ENCODE results near the gene UMPS.

DNA sequence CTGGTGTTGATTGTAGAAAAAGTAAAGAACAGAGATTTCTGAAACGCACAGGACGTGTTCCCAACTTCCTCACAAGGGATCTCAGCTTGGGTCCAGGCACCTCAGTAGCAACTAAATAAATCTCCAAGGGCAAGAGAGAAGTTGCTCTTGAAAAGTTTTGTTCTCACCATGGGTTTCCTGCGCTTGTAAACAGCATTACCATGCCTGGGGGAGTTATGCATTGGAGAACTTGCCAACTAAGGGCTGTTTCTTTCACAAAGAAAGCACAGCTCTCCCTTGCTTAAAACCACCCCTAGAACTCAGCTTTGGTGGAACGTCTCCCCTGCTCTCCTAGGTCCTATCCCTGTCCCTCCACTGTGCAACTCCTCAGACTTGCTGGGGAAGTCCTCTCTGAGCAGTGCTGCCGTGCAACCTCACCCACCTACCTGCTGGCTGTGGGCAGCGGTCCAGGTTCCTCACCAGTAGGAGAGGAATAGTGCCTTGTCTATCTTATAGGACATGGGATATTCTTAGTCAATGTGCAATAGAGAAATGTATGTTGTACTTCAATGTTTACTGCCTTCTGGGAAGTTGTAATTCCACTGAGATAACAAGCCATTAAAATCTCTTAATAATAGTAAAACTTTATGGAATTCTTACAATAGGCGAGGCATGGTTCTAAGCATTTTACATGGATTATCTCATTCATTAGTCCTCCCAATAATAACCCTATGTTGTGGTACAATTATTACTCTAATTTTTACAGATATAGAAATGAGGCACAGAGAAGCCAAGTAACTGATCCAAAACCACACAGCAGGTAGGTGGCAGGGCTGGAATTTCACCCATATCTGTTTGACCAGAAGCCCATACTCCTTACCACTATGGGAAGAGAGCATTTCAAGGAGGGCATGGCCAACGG is 51.5 kb downstream of the UMPS start:
- TF ChIP-seq, protein P1, sequence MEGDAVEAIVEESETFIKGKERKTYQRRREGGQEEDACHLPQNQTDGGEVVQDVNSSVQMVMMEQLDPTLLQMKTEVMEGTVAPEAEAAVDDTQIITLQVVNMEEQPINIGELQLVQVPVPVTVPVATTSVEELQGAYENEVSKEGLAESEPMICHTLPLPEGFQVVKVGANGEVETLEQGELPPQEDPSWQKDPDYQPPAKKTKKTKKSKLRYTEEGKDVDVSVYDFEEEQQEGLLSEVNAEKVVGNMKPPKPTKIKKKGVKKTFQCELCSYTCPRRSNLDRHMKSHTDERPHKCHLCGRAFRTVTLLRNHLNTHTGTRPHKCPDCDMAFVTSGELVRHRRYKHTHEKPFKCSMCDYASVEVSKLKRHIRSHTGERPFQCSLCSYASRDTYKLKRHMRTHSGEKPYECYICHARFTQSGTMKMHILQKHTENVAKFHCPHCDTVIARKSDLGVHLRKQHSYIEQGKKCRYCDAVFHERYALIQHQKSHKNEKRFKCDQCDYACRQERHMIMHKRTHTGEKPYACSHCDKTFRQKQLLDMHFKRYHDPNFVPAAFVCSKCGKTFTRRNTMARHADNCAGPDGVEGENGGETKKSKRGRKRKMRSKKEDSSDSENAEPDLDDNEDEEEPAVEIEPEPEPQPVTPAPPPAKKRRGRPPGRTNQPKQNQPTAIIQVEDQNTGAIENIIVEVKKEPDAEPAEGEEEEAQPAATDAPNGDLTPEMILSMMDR (IDR thresholded peaks at IDR 0.05) = no peak
- TF ChIP-seq POLR2A (IDR thresholded peaks at IDR 0.05) = no peak

All from Peyer's patch (tissue), 4 donors.